ENCODE data around the gene FSIP2. TPM values are rescaled to one million over a fixed set of nuclear protein-coding genes. Genes with fewer than 3 reads are reported as not detected.

The FSIP2 gene
- polyA plus RNA-seq, 3 donors = not detected

DNA sequence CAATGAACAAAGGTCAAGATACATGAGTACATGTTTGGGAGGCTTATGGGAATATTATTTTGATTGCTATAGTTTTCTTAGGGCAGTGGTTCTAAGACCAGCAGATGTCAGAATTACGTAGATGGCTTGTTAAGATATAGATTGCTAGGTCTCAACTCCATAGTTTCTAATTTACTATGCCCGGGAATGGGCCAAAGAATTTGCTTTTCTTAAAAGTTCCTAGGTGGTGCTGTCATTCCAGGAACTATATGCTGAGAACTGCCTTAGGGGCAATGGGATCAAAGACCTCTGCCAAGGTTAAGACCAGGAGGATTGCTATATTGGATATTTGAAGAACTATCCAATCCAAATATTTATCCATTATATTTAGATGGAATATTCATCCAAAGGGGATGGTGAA, 141.8 kb downstream of the FSIP2 start:
- 100% methylated on average over 1 of the region's 2 CpGs for WGBS (ENCODE audit: insufficient coverage)
- Mint-ChIP-seq H3K27ac (no peak overlapping the region), H3K9me3 (peaks cover 4 to 23% (median 9%) of the 10 kb centered on the region in 7 donors), H3K4me1 (no peaks in the 10 kb centered on the region), H3K4me3 (no peak overlapping the region), H3K27me3 (ENCODE audit: low read depth in 3 of 3) (peaks cover 0 to 3% (median 0%) of the 10 kb centered on the region in 3 donors), H3K36me3 (no peaks in the 10 kb centered on the region)
- no peak for DNase-seq
- Histone ChIP-seq H3K79me2 (ENCODE audit: insufficient read depth, low read length) (no peaks in the 10 kb centered on the region), H3K4me1 (ENCODE audit: control insufficient read depth in 1 of 2, insufficient read depth in 2 of 2, low read length in 2 of 2) (no peaks in the 10 kb centered on the region), H3K27me3 (ENCODE audit: control insufficient read depth in 2 of 2, insufficient read depth in 2 of 2, low read length in 2 of 2) (no peaks in the 10 kb centered on the region), H3K36me3 (replicated peaks in 1 of 2; ENCODE audit: control insufficient read depth in 1 of 2, insufficient read depth in 2 of 2, low read length in 2 of 2) (no peaks in the 10 kb centered on the region), H3K4me2 (replicated peaks; ENCODE audit: extremely low read depth, low read length, poor library complexity, severe bottlenecking) (no peak overlapping the region), H3K9ac (ENCODE audit: insufficient read depth, low read length, poor library complexity, severe bottlenecking) (no peak overlapping the region), H3K27ac (ENCODE audit: low read depth in 1 of 2, low read length in 2 of 2) (no peak overlapping the region), H2AFZ (ENCODE audit: insufficient read depth, low read depth, low read length, poor library complexity, severe bottlenecking) (no peak overlapping the region), H3K9me3 (replicated peaks in 1 of 2; ENCODE audit: control insufficient read depth in 1 of 2, insufficient read depth in 1 of 2, low read length in 2 of 2) (peaks cover 5 to 14% of the 10 kb centered on the region in 2 donors), H4K20me1 (ENCODE audit: insufficient read depth, low read length) (no peaks in the 10 kb centered on the region), H3K4me3 (replicated peaks in 1 of 3; ENCODE audit: low read depth in 2 of 3, low read length in 3 of 3) (no peak overlapping the region)
- intact Hi-C loops (cut with micrococcal nuclease) = no loop called here
- TF ChIP-seq CTCF (IDR thresholded peaks at IDR 0.05) = no peak

Measured in CD14-positive monocyte (primary cell).